ENCODE measurements around the gene SCRT2. TPM values are rescaled to one million over a fixed set of nuclear protein-coding genes. Genes with fewer than 3 reads are reported as not detected.

SCRT2 gene
- total RNA-seq, 4 donors from 2014 or later, result not detected

- H3K4me3 ChIP-seq (replicated peaks in 1 of 3), result peak overlapping the region; percentile 18 to 77 (median 55)
- H3K4me1 ChIP-seq, result peaks cover 12 to 19% of the 10 kb centered on the region in 2 donors
- intact Hi-C loops (cut with DNase I), result no loop called here
- no peaks in the 10 kb centered on the region for H3K27me3 ChIP-seq
- no peaks in the 10 kb centered on the region for H3K9me3 ChIP-seq
- DNase-seq, result peak; percentile 41 to 46
- TF ChIP-seq POLR2A (IDR thresholded peaks at IDR 0.05), result no peak
- TF ChIP-seq, protein P1, sequence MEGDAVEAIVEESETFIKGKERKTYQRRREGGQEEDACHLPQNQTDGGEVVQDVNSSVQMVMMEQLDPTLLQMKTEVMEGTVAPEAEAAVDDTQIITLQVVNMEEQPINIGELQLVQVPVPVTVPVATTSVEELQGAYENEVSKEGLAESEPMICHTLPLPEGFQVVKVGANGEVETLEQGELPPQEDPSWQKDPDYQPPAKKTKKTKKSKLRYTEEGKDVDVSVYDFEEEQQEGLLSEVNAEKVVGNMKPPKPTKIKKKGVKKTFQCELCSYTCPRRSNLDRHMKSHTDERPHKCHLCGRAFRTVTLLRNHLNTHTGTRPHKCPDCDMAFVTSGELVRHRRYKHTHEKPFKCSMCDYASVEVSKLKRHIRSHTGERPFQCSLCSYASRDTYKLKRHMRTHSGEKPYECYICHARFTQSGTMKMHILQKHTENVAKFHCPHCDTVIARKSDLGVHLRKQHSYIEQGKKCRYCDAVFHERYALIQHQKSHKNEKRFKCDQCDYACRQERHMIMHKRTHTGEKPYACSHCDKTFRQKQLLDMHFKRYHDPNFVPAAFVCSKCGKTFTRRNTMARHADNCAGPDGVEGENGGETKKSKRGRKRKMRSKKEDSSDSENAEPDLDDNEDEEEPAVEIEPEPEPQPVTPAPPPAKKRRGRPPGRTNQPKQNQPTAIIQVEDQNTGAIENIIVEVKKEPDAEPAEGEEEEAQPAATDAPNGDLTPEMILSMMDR (IDR thresholded peaks at IDR 0.05), result no peak
- 62 to 64% methylated on average over 18 to 20 of the region's 20 CpGs for WGBS, 2 donors
- H3K27ac ChIP-seq, result peak overlapping the region; percentile 23 to 88 (median 81)
- H3K36me3 ChIP-seq, result peaks cover 22 to 32% of the 10 kb centered on the region in 2 donors
These were observed 23.6 kb downstream of the SCRT2 start for GRCh38 chr20:651713-652614.

DNA sequence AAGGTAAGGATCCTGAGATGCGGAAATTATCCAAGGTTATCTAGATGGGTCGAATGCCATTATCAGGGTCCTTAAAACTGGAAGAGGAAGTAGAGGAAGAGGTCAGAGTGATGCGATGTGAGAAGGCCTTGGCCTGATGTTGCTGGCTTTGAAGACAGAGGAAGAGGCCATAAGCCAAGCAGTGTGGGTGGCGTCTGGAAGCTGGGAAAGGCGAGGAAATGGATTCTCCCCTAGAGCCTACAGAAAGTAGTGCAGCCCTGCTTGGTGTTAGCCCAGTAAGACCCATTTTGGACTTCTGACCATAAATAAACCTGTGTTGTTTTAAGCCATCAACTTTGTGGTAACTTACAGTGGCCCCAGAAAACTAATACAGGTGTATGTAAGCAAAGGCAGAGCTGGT lies 24.6 kb downstream of the SCRT2 start:
- TF ChIP-seq, protein P1 (IDR thresholded peaks at IDR 0.05), result peak in 1 of 6 experiments; percentile 25
- no peak for TF ChIP-seq POLR2A (IDR thresholded peaks at IDR 0.05)
- Histone ChIP-seq H3K27me3 (no peaks in the 10 kb centered on the region), H3K9me3 (no peaks in the 10 kb centered on the region), H3K4me3 (replicated peaks in 1 of 3) (no peak overlapping the region), H3K4me1 (peaks cover 15 to 19% of the 10 kb centered on the region in 2 donors), H3K36me3 (peaks cover 22 to 32% of the 10 kb centered on the region in 2 donors), H3K27ac (no peak overlapping the region)
- intact Hi-C loops (cut with DNase I), result no loop called here
- DNase-seq, result no peak
- WGBS, 2 donors, result 83 to 90% methylated on average over 5 of the region's 5 CpGs

GRCh38 chr20:650281-650680 lies 25.3 kb downstream of the SCRT2 start:
- no peaks in the 10 kb centered on the region for H3K27me3 ChIP-seq
- TF ChIP-seq, protein P1 (IDR thresholded peaks at IDR 0.05), result no peak
- TF ChIP-seq POLR2A (IDR thresholded peaks at IDR 0.05), result no peak
- no peak for DNase-seq
- H3K27ac ChIP-seq, result no peak overlapping the region
- intact Hi-C loops (cut with DNase I), result no loop called here
- no peaks in the 10 kb centered on the region for H3K9me3 ChIP-seq
- H3K36me3 ChIP-seq, result peaks cover 22 to 32% of the 10 kb centered on the region in 2 donors
- WGBS, 2 donors, result 93 to 96% methylated on average over 5 of the region's 5 CpGs
- peaks cover 18 to 25% of the 10 kb centered on the region in 2 donors for H3K4me1 ChIP-seq
- no peak overlapping the region for H3K4me3 ChIP-seq (replicated peaks in 1 of 3)

DNA sequence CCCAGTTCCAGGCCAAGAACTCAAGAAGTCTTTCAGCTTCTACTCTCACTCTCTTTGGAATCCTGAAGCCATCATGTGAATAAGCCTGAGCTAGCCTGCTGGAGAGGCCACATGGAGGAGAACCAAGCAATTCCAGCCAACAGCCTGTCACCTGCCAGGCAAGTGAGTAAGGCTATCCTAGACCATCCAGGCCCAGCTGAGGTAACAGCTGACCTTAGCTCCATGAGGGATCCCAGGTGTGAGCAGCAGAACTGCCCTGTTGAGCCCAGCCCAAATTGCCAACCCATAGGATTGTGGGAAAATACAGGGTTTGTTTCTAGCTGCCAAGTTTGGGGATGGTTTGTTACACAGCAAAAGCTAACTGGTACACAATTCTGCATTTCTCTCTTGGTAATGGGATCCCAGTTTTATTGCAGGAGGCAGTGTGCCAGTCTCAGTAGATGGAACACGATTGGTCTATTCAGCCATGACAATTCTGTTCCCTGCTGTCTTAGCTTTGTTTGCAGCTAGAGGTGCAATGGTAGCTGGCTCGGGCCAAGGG lies 28.1 kb downstream of the SCRT2 start:
- no peaks in the 10 kb centered on the region for H3K9me3 ChIP-seq
- peaks cover 22 to 32% of the 10 kb centered on the region in 2 donors for H3K36me3 ChIP-seq
- no peak overlapping the region for H3K27ac ChIP-seq
- no peaks in the 10 kb centered on the region for H3K27me3 ChIP-seq
- no peak for DNase-seq
- intact Hi-C loops (cut with DNase I), result loop anchor here (5.0 to 10.0 kb wide), 3 partner anchors 85 to 293 kb away; partner anchors contain the start of gene TBC1D20
- TF ChIP-seq POLR2A (IDR thresholded peaks at IDR 0.05), result no peak
- TF ChIP-seq, protein P1 (IDR thresholded peaks at IDR 0.05), result no peak
- no peak overlapping the region for H3K4me3 ChIP-seq (replicated peaks in 1 of 3)
- WGBS, 2 donors, result 91 to 96% methylated on average over 2 of the region's 2 CpGs
- H3K4me1 ChIP-seq, result peaks cover 13 to 21% of the 10 kb centered on the region in 2 donors

GRCh38 chr20:646868-647233 lies 28.8 kb downstream of the SCRT2 start:
- Histone ChIP-seq H3K9me3 (no peaks in the 10 kb centered on the region), H3K27ac (no peak overlapping the region), H3K4me1 (peaks cover 14 to 16% of the 10 kb centered on the region in 2 donors), H3K27me3 (no peaks in the 10 kb centered on the region), H3K4me3 (replicated peaks in 1 of 3) (no peak overlapping the region), H3K36me3 (peaks cover 22 to 32% of the 10 kb centered on the region in 2 donors)
- no peak for DNase-seq
- WGBS, 2 donors, result 94 to 97% methylated on average over 2 of the region's 2 CpGs
- intact Hi-C loops (cut with DNase I), result loop anchor here (5.0 to 10.0 kb wide), 3 partner anchors 85 to 292 kb away; partner anchors contain the start of gene TBC1D20
- TF ChIP-seq, protein P1 (IDR thresholded peaks at IDR 0.05), result no peak
- TF ChIP-seq POLR2A (IDR thresholded peaks at IDR 0.05), result no peak

Data from thyroid gland (tissue), 4 donors.